ENCODE results near the gene PAGE3.

Gene PAGE3, protein sequence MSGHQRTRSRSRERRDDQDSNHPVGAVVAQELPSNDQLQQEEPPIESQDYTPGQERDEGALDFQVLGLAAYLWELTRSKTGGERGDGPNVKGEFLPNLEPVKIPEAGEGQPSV

DNA sequence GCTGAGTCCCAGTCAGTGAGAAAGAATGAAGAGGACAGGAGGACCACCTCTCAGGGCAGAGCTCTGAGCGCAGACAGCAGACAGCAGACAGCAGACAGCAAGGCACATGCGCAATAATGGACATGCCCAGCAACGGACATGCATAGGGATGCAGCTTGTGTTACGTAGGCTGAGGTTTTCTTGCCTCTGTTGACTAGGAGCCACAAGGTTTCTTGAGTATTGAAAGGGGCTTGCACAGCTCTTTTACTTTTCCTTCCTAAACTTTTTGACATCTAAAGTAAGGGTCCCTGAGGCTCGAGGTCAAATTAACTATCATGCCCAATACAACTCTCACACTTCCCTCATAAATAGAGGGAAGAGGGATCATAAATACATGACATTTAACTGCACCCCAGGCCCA is at the start of gene PAGE3:
Gene PAGE3 (minus strand): TSS at position 101 of the 400 bp plus-strand sequence. CDS start 1,013 bp downstream, outside the sequence.
- DNase-seq = no peak

DNA sequence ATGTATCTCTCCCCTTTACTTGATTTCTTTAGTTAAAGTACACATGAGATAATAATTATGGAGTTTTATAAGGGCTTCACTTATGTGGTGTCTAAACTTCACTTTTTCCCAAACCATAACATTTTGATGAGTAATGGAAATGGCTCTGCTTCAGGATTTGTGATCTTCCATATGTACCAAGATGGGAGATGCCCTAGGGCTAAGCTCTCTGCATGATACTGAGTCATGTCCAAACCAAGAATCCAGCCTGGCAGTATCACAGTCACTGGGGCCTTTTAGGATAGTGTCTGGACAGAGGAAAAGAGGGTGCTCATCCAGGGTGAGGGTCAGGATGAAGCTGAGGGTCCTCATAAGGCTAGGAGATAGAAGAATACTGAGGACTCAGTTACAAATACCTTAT is 47.9 kb upstream of the PAGE3 start:
- no peak for DNase-seq

DNA sequence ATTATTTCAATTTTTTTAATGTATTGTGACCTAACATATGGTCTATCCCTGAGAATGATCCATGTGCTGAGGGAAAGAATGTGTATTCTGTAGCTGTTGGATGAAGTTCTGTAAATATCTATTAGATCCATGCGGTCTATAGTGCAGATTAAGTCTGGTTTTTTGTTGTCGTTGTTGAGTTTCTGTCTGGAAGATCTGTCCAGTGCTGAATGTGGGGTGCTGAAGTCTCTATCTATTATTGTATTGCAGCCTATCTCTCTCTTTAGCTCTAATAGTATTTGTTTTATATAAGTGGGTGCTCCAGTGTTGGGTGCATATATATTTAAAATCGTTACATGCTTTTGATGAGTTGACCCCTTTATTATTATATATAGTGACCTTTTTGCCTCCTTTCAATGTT is 26.2 kb upstream of the PAGE3 start:
- no peak for DNase-seq

DNA sequence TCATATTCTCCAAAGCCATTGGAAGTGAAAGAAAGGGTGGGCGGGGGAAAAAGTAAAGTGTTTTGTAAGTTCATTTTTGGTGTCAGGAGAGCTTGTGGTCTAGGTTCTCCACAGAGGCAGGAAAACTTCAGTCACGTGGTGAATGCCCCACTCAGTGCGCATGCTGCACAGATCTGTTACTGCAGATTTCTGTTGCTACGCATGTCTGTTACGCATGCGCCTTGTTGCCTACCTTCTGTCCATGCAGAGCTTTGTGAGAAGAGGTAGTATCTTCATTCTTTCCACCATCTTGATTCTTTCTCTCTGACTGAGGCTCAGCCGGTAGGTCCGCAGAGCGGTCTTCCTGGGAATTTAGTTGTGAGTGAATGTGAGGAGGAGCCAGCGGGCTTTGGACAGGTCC is 15.1 kb upstream of the PAGE3 start:
- no peak for DNase-seq

DNA sequence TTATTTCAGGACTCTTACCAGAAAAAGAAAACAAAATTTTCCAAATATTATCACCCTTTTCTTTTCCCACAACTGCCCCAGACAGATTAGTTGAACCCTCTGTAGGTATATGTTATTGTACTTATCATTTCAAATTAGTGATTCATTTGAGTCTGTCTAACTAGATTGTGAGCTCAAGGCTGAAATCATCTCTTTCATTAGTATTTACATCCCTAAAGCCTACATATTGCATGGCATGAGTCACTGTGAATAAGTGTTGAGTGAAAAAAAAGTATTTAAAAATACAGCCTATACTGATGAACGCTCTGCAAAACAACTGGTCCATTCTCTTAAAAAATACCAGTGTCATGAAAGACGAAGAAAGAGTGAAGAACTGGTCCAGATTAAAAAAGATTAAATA is 3.9 kb downstream of the PAGE3 start:
- DNase-seq = no peak

DNA sequence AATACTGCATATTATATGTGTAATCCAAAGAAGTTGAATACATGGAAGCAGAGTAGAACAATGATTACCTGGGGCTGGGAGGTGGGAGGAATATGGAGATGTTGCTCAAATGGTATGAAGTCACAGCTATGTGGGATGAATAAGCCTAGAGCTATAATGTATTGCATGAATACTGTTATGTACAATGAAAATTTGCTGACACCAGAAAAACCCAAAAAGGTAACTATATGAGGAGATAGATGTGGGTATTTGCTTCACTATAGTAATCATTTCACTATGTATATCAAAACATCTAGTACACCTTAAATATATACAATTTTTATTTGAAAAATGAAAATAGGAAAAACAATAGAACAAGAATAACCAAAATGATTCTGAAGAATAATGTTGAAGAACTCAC is 11.2 kb downstream of the PAGE3 start:
- DNase-seq = no peak

DNA sequence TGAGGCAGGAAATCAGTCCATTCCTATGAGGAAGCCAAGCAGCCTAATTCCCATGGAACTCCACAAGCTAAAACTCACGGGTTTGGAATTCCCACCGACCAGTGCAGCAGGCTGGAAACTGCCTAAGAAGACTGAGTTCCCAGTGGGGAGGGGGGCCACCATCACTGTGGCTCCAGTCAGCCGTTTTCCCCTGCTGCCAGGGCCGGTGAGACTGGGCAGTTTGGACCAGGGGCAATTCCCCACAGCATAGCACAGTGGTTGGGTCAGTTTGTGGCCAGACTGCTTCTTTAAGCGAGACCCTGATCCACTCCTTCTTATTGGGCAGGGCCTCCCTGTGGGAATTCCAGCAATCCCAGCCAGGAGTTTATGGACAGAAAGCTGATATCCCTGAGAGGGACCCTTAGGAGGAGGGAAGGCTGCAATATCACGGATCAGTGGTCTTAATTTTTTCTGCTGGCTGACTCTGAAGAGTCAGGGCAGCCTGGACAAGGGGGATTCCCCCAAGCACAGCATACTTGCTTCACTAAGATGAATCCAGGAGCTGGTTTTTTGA is 23.9 kb downstream of the PAGE3 start:
- DNase-seq = no peak

DNA sequence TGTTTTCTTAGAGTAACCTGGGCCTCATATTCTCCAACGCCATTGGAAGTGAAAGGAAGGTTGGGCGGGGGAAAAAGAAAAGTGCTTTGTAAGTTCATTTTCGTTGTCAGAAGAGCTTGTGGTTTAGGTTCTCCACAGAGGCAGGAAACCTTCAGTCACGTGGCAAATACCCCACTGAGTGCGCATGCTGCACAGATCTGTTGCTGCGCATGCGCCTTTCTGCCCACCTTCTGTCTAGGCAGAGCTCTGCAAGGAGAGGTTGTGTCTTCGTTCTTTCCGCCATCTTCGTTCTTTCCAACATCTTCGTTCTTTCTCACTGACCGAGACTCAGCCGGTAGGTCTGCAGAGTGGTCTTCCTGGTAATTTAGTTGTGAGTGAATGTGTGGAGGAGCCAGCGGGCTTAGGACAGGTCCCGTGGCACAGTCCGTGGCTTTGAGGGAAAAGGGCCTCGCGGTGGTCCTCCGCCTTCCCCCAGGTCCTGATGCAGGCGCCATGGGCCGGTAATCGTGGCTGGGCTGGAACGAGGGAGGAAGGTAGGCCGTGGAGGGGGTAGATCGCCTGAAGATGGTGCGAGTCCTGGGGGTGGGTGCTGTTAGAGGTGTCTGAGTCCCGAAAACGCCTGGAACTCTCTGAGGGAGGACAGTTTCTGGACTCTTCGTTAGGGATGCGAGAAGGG is 44.5 kb downstream of the PAGE3 start, which contains the start of gene PAGE5:
Gene PAGE5 (plus strand): TSS at position 228 of the 676 bp plus-strand sequence. CDS start 1,037 bp downstream, outside the sequence.
- no peak for DNase-seq

DNA sequence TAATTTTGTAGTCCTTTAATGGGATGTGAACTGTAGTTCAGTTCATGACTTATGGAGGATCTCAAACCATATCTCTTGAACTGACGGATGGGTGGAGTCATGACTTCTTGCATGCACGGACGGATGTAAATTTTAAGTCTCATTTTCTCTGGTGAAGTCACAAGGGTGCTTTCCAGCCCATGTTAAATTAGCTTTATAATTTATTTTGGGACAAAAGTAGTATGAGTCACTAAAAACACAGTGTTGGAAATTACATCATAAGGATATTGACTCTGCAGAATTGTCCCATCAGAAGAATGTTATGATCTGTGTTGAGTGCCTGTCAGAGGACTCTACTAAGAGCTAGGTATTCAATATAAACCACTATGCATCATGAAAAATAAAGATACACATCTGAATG is 51.3 kb downstream of the PAGE3 start:
- DNase-seq = no peak

DNA sequence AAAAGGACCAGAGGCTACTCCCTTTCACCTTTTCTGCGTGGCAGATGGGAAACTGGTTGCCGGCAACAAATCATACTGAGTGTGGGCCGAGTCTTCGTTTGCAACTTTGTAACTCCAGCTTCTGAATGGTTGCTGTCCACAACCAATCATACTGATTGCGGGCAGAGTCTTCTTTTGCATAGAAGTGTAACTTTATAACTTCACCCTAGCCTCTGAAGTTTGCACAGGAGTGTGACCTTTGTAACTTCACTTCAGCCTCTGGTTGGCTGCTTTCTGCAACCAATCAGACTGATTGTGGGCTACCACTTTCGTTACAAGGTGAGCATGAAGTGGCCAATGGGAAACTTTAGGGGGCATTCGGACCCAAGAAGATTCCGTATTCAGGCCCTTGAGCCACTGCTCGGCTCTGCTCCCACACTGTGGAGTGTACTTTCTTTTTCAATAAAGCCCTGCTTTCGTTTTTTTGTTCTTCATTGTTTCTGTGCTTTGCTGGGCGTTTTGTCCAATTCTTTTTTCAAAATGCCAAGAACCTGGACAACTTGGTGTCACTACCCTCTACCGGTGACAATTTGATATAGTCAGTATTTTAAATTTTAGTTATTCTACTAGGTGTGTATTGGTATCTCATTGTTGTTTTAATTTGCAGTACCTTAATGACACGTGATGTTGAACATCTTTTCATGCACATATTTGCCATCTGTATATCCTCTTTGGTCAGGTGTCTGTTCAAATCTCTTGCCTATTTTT is 53.6 kb downstream of the PAGE3 start:
- no peak for DNase-seq

Measured in activated T-cell treated with anti-CD3 and anti-CD28 coated beads, Interleukin-2, amount 50 U/mL, for 1 hour (primary cell).